Kidney epithelial cell (primary cell): ENCODE data around the gene KIAA0930. TPM values are rescaled to one million over a fixed set of nuclear protein-coding genes. Genes with fewer than 3 reads are reported as not detected.

Experiments used
- DNase-seq: peaks from one replicate; pipeline ENCODE4 v3.0.0-alpha.2; 2010; ENCODE audit warnings: low read depth
- H3K27me3 ChIP-seq: 2 replicates; pipeline ENCODE4 v1.6.0; 2011; ENCODE audit warnings: low read length; ENCODE audit not compliant: control insufficient read depth, insufficient read depth
- H3K36me3 ChIP-seq: 2 replicates; pipeline ENCODE4 v1.5.1; 2011; ENCODE audit warnings: low read length; ENCODE audit not compliant: control insufficient read depth, insufficient read depth
- H3K4me3 ChIP-seq: 2 replicates; pipeline ENCODE4 v1.5.1; 2011; ENCODE audit warnings: low read depth, mild to moderate bottlenecking, control low read depth, low read length
- CTCF ChIP-seq: IDR thresholded peaks from 2 replicates; pipeline ENCODE4 v1.5.1; 2011; ENCODE audit warnings: mild to moderate bottlenecking, moderate library complexity, low read length, control low read depth, inconsistent platforms; ENCODE audit not compliant: insufficient read depth, poor library complexity, severe bottlenecking
- total RNA-seq: library from RNA; depleted of rRNA; stranded (reverse); fragments of >200 nt; gene quantifications from 2 replicates; pipeline ENCODE4 v1.2.3, GENCODE V29; 2015

Gene KIAA0930
- total RNA-seq, 1 donor from 2014 or later = 61.1 TPM

GRCh38 chr22:45199723-45200122 is 41.0 kb downstream of the KIAA0930 start:
- H3K4me3 ChIP-seq = no peak overlapping the region
- peaks cover 7% of the 10 kb centered on the region for H3K36me3 ChIP-seq
- DNase-seq = no peak
- no peak for TF ChIP-seq CTCF
- no peaks in the 10 kb centered on the region for H3K27me3 ChIP-seq

- Histone ChIP-seq H3K36me3 (peaks cover 7% of the 10 kb centered on the region), H3K27me3 (no peaks in the 10 kb centered on the region), H3K4me3 (no peak overlapping the region)
- DNase-seq = no peak
- no peak for TF ChIP-seq CTCF
These were observed 42.3 kb downstream of the KIAA0930 start for GRCh38 chr22:45198463-45198795.

- no peak overlapping the region for H3K4me3 ChIP-seq
- no peak for DNase-seq
- peaks cover 7% of the 10 kb centered on the region for H3K36me3 ChIP-seq
- H3K27me3 ChIP-seq = no peaks in the 10 kb centered on the region
- no peak for TF ChIP-seq CTCF
These were observed 42.9 kb downstream of the KIAA0930 start for GRCh38 chr22:45197606-45198462.

GRCh38 chr22:45196926-45197605 is 43.6 kb downstream of the KIAA0930 start:
- DNase-seq = no peak
- peaks cover 5% of the 10 kb centered on the region for H3K36me3 ChIP-seq
- TF ChIP-seq CTCF = no peak
- H3K4me3 ChIP-seq = no peak overlapping the region
- H3K27me3 ChIP-seq = no peaks in the 10 kb centered on the region

- no peak for TF ChIP-seq CTCF
- DNase-seq = no peak
- H3K27me3 ChIP-seq = no peaks in the 10 kb centered on the region
- H3K36me3 ChIP-seq = peaks cover 5% of the 10 kb centered on the region
- no peak overlapping the region for H3K4me3 ChIP-seq
These were observed 44.4 kb downstream of the KIAA0930 start for GRCh38 chr22:45196308-45196707.

- Histone ChIP-seq H3K27me3 (no peaks in the 10 kb centered on the region), H3K4me3 (no peak overlapping the region), H3K36me3 (peaks cover 5% of the 10 kb centered on the region)
- no peak for DNase-seq
- no peak for TF ChIP-seq CTCF
These were observed 45.1 kb downstream of the KIAA0930 start for GRCh38 chr22:45195616-45196015.
